Omental fat pad (tissue), 4 donors: Measurements from ENCODE around the gene BICC1. TPM values are rescaled to one million over a fixed set of nuclear protein-coding genes. Genes with fewer than 3 reads are reported as not detected.

ENCODE experiments used
- ATAC-seq: fragments of 150-250 bp; one replicate; pipeline ENCODE4 v1.9.1; 2016; ENCODE audit warnings: mild to moderate bottlenecking, moderate library complexity; ENCODE audit not compliant: low FRiP score
- DNase-seq: peaks from one replicate; pipeline ENCODE4 v3.0.0-alpha.2; 2019; ENCODE audit warnings: low spot score
- CTCF ChIP-seq, 3 donors: fragments of 450-650 bp; IDR thresholded peaks; one replicate each; pipeline ENCODE4 v1.5.1; 2016 to 2017; ENCODE audit warnings: antibody characterized with exemption in 3 of 3, mild to moderate bottlenecking in 3 of 3, moderate library complexity in 2 of 3
- total RNA-seq, 4 donors: library from RNA; depleted of rRNA; stranded (reverse); fragments of >200 nt; gene quantifications; one replicate each; pipeline ENCODE4 v1.1.0, GENCODE V29; 2016

BICC1 gene
- total RNA-seq, 4 donors from 2014 or later: 14.8 to 44.6 (median 27.2) TPM

- DNase-seq (no peak), ATAC-seq (no peak)
- TF ChIP-seq CTCF (IDR thresholded peaks at IDR 0.05): no peak
Measured at GRCh38 chr10:58579011-58579655, 66.5 kb downstream of the BICC1 start.

GRCh38 chr10:58582045-58582444 is 69.4 kb downstream of the BICC1 start:
- no peak for ATAC-seq
- no peak for TF ChIP-seq CTCF (IDR thresholded peaks at IDR 0.05)
- DNase-seq: no peak

- TF ChIP-seq CTCF (IDR thresholded peaks at IDR 0.05): no peak
- ATAC-seq (no peak), DNase-seq (no peak)
Measured at GRCh38 chr10:58585435-58585834, 72.8 kb downstream of the BICC1 start.

- no peak for ATAC-seq
- no peak for TF ChIP-seq CTCF (IDR thresholded peaks at IDR 0.05)
- no peak for DNase-seq
Measured at GRCh38 chr10:58586282-58587245, 73.9 kb downstream of the BICC1 start.

- DNase-seq: no peak
- no peak for TF ChIP-seq CTCF (IDR thresholded peaks at IDR 0.05)
- no peak for ATAC-seq
Measured at GRCh38 chr10:58587676-58588075, 75.0 kb downstream of the BICC1 start.

- ATAC-seq: no peak
- no peak for DNase-seq
- TF ChIP-seq CTCF (IDR thresholded peaks at IDR 0.05): no peak
Measured at GRCh38 chr10:58588673-58589265, 76.1 kb downstream of the BICC1 start.
